ENCODE data around the gene SMG7. TPM values are rescaled to one million over a fixed set of nuclear protein-coding genes. Genes with fewer than 3 reads are reported as not detected.

SMG7 gene
- total RNA-seq, 2 experiments from 2014 or later, result 45.0 to 185 TPM

- H3K9me3 ChIP-seq (ENCODE audit: low read length), result no peaks in the 10 kb centered on the region
- no peak overlapping the region for H3K27ac ChIP-seq (ENCODE audit: low read depth, low read length, poor library complexity, severe bottlenecking)
- H4K20me1 ChIP-seq (ENCODE audit: insufficient read depth, low read length), result no peaks in the 10 kb centered on the region
- ChIA-PET CTCF (ENCODE audit: unreplicated experiment) (no interaction called here), POLR2A (interaction anchor here (0.6 kb wide), 1 partner anchor 508 kb away, joined by 3 read pairs; no protein-coding TSS in a partner anchor)
- H3K9me2 ChIP-seq (ENCODE audit: insufficient read depth, low read length), result no peaks in the 10 kb centered on the region
- no peak overlapping the region for H3K4me3 ChIP-seq (ENCODE audit: low read depth, low read length, poor library complexity, severe bottlenecking)
- H2AFZ ChIP-seq (ENCODE audit: low read length), result no peak overlapping the region
- no peaks in the 10 kb centered on the region for H3K4me1 ChIP-seq (ENCODE audit: insufficient read depth, low read length, poor library complexity, severe bottlenecking)
- H3K4me2 ChIP-seq (ENCODE audit: low read length), result no peak overlapping the region
- no peak for TF ChIP-seq CTCF (conservative IDR thresholded peaks at IDR 0.05; ENCODE audit: low read length)
- no TSS peak for BruUV-seq (replicated peaks)
- intact Hi-C loops (cut with micrococcal nuclease; ENCODE audit: unreplicated experiment), result loop anchor here (10.0 kb wide), 1 partner anchor 149 kb away; no protein-coding TSS in a partner anchor
- no peaks in the 10 kb centered on the region for H3K79me2 ChIP-seq (ENCODE audit: insufficient read depth, low read depth, low read length)
- H3K36me3 ChIP-seq (ENCODE audit: insufficient read depth, low read length), result no peaks in the 10 kb centered on the region
- no peak for DNase-seq (ENCODE audit: low spot score)
These were observed 28.1 kb upstream of the SMG7 start for GRCh38 chr1:183444243-183444642.

- no peak overlapping the region for H2AFZ ChIP-seq (ENCODE audit: low read length)
- H4K20me1 ChIP-seq (ENCODE audit: insufficient read depth, low read length), result no peaks in the 10 kb centered on the region
- H3K9me3 ChIP-seq (ENCODE audit: low read length), result no peaks in the 10 kb centered on the region
- H3K79me2 ChIP-seq (ENCODE audit: insufficient read depth, low read depth, low read length), result no peaks in the 10 kb centered on the region
- H3K4me1 ChIP-seq (ENCODE audit: insufficient read depth, low read length, poor library complexity, severe bottlenecking), result no peaks in the 10 kb centered on the region
- intact Hi-C loops (cut with micrococcal nuclease; ENCODE audit: unreplicated experiment), result loop anchor here (10.0 kb wide), 1 partner anchor 154 kb away; no protein-coding TSS in a partner anchor
- H3K4me2 ChIP-seq (ENCODE audit: low read length), result no peak overlapping the region
- H3K9me2 ChIP-seq (ENCODE audit: insufficient read depth, low read length), result no peaks in the 10 kb centered on the region
- no peak for DNase-seq (ENCODE audit: low spot score)
- TF ChIP-seq CTCF (conservative IDR thresholded peaks at IDR 0.05; ENCODE audit: low read length) (no peak), EZH2phosphoT487 (IDR thresholded peaks at IDR 0.05; ENCODE audit: borderline replicate concordance, low read depth, low read length) (no peak)
- no peak overlapping the region for H3K4me3 ChIP-seq (ENCODE audit: low read depth, low read length, poor library complexity, severe bottlenecking)
- CTCF ChIA-PET (ENCODE audit: unreplicated experiment), result no interaction called here
- no peaks in the 10 kb centered on the region for H3K36me3 ChIP-seq (ENCODE audit: insufficient read depth, low read length)
- POLR2A ChIA-PET, result no interaction called here
- BruUV-seq (replicated peaks), result no TSS peak
- no peak overlapping the region for H3K27ac ChIP-seq (ENCODE audit: low read depth, low read length, poor library complexity, severe bottlenecking)
These were observed 23.0 kb upstream of the SMG7 start for GRCh38 chr1:183449223-183449770.

GRCh38 chr1:183450093-183450492 lies 22.2 kb upstream of the SMG7 start:
- no TSS peak for BruUV-seq (replicated peaks)

More at GRCh38 chr1:183450093-183450492, 22.2 kb upstream of the SMG7 start:
- Histone ChIP-seq H3K4me2 (ENCODE audit: low read length) (no peak overlapping the region), H3K4me1 (ENCODE audit: insufficient read depth, low read length, poor library complexity, severe bottlenecking) (no peaks in the 10 kb centered on the region), H3K36me3 (ENCODE audit: insufficient read depth, low read length) (no peaks in the 10 kb centered on the region), H4K20me1 (ENCODE audit: insufficient read depth, low read length) (no peaks in the 10 kb centered on the region), H3K9me2 (ENCODE audit: insufficient read depth, low read length) (no peaks in the 10 kb centered on the region), H3K79me2 (ENCODE audit: insufficient read depth, low read depth, low read length) (no peaks in the 10 kb centered on the region), H3K9me3 (ENCODE audit: low read length) (no peaks in the 10 kb centered on the region), H2AFZ (ENCODE audit: low read length) (no peak overlapping the region), H3K4me3 (ENCODE audit: low read depth, low read length, poor library complexity, severe bottlenecking) (no peak overlapping the region), H3K27ac (ENCODE audit: low read depth, low read length, poor library complexity, severe bottlenecking) (no peak overlapping the region)
- intact Hi-C loops (cut with micrococcal nuclease; ENCODE audit: unreplicated experiment), result no loop called here
- TF ChIP-seq EZH2phosphoT487 (IDR thresholded peaks at IDR 0.05; ENCODE audit: borderline replicate concordance, low read depth, low read length) (no peak), CTCF (conservative IDR thresholded peaks at IDR 0.05; ENCODE audit: low read length) (no peak)
- no peak for DNase-seq (ENCODE audit: low spot score)
- POLR2A ChIA-PET, result no interaction called here
- CTCF ChIA-PET (ENCODE audit: unreplicated experiment), result no interaction called here
